Right renal cortex interstitium (tissue), 3 donors: ENCODE results near the gene RIMS1. TPM values are rescaled to one million over a fixed set of nuclear protein-coding genes. Genes with fewer than 3 reads are reported as not detected.

Source experiments
- DNase-seq, 3 donors: peaks; one replicate each; pipeline ENCODE4 v3.0.0-alpha.2; 2013; ENCODE audit warnings: low read depth in 3 of 3, low spot score in 2 of 3
- polyA plus RNA-seq, 3 donors: library from polyadenylated mRNA; unstranded; fragments of 120-200 nt; gene quantifications; one replicate each; pipeline ENCODE4 v1.2.1, GENCODE V29; 2013; ENCODE audit not compliant: insufficient read length in 3 of 3

RIMS1 gene
- polyA plus RNA-seq, 3 donors: 2.0 to 4.0 (median 3.0) TPM

DNA sequence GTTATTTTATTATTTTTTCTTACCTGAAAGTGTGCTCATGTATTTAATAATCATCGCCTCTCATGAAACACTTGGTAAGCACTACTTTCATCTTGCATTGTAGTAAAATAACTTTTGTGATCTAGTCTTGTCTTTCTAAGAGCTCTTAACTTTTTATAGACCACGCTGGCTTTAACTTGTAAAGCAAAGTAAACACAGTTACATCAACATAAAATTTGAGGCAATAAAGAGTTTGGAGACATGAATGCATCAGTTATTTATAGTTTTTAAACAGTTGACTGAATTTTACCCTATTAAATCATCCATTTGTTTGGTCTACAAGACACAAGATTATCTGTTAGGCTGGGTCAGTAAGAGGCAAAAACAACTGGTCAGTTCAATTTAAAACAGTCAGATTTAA lies 517.1 kb downstream of the RIMS1 start:
- DNase-seq: no peak

DNA sequence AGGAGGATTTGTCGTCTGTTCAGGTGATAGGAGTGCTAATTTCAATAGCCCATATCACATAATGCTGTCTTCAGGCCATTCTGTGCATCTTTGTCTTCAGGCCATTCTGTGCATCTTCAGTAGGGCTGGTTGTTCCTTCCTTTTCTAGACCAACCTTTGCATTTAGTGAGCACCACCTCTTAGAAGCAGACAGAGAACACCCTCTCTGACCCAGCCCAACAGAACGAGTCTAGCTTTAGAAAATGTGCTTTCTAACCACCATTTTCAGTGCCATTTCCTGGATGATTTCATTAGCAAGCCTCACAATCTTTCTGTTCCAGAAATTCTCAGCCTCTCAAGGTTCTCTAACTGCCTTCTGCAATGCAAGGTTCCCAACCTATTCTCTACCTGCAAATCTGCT lies 520.2 kb downstream of the RIMS1 start:
- DNase-seq: no peak

DNA sequence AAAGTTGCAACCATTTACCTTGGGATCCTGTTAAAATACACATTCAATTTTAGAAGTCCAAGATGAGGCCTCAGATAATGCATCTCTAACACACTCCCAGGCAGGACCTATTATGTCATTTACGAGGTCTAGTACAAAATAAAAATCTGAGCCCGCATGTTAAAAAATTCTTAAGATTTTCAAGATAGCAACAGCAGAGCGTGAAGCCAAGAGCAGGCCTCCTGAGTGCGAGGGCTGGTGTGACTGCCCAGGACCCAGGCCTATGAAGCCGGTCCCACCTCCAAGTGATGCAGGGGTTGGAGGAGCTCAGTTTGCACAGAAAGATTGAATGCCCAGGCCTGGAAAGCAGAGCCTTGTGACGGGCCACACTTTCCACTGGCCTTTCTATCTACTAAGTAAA lies 524.4 kb downstream of the RIMS1 start:
- no peak for DNase-seq

DNA sequence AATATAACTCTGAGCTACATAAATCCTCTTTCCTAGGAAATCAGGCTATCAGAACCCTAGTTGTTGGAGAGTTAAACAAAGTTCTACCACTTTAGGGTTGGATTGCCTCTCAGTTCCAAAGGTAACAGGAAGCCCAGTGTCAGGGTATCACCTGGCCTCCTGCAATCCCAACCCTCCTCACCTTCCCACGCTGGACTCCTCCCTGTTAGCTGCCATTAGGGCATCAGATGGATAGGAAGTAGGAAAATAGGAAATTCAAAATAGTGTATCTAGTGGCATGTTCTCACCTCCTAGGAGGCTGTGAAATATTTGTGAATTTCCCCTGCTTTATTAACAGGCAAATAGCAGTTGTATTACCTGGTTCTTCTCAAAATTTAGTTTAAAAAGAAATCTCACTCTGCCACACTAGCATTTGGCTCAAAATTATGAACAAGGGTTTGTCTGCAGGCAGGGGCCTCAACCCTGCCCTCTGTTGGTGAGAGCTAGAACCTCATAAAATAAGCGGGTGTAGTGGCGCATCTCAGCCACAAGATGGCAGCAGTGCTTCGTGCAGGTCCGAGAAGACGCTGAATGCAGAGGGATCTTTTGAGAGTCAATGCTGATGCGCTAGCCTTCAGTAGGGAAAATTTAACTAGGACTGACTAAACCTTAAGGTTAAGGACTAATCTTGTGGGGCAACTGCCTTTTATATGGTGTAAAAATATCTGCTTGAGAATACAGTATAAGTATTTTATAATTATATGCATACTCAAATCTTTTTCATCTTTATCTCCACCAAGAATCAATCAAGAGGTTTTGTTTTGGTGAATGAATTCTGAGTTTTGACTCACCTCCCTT lies 525.7 kb downstream of the RIMS1 start:
- peak; percentile 48 to 85 (median 54) for DNase-seq

DNA sequence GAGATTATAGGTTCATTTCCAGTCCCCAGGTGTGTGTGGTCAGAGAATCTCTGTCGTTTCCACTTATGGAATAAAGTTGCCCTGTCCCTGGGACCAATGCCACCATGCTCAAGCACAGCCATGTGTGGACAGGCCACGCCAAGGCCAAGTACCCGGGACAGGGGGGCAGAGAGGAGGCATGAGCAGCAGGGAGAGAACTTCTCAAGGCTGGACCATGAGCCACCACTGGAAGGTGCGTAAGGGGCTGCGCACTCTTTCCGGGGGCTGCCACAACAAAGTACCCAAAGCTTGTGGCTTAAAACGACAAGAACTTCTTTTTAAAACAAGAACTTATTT lies 526.3 kb downstream of the RIMS1 start:
- no peak for DNase-seq

DNA sequence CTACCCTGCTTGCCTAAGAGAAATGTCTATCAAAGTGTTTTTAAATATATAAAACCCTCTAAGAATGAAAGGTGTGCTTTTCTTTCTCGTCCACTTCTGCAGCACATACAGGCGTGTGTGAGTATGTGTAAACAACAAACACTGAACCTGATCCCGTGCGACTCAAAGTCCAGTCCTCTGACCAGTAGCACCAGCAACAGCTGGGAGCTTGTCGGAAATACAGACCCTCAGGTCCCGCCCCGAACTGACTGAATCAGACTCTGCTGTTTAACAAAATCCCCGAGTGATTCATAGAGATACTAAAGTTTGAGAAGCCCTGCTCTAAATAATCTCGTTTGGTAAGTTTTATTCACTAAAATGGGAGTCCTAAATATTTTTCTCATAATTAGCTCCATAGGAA lies 527.5 kb downstream of the RIMS1 start:
- DNase-seq: no peak

DNA sequence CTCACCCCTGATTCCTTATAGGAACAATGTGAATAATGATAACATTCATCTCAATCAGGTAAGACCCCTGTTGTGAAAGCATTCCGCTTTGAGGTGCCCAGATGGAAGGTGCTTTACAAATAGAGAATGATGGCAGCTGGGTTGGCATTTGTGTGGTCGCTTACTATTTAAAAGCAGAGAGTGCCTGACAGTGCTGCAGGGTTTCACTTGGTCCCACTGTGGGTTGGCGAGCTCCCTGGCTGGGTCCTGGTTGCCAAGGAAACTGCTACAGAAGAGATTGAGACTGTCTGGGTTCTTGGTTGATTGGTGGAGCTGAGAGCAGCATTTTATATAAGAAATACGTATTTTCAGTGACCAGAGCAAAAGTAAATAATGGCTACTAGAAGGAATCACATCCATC lies 528.3 kb downstream of the RIMS1 start:
- DNase-seq: no peak

DNA sequence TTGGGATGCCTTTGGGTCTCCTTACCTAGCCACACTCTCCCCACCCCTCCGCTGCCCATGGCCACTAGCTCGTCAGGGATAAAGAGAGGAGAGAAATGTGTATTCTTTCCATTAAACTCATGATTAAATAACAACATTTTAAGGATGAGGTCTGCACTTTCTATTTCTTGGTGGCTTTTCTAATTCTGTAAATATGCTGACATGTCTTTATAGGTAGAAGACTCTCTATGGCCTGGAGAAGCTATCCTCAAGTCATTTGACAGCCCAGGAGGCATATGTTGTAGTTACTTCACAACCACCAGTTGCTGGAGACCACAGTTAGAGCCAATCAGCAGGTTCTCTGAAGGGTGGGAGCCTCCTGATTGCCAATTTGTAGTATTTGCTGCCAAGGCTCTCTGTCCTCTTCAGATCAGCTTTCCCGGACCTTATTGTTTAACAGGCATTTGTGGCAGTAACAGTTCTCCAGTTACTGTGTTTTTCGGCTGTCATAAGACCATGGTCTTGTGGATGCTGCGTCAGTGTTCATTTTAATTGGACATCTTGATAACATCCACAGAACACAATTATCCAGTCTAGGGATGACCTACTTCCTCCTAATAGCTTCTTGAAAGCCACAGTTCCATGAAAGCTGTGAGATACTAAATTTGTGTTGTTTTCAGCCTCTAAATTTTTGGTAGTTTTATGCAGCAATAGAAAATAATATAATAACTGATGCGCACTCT lies 530.6 kb downstream of the RIMS1 start:
- no peak for DNase-seq

DNA sequence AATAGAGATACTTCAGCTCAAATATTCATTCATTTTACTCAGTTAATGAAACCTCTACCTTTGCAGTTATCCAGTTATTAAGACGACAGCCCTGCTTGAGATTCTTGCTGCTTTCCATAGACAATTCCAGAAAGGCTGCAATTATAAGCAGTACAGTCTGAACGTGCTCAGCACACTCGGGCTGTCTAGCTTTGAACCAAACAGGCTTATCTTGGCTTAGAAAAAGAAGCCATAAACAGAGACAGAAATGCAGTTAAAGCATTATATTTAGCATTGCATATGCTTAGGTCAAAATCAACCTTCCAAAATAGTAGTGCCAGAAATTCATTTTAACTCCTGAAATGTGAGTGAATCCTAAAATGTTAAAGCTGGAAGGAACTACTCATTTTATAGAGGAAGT lies 531.4 kb downstream of the RIMS1 start:
- DNase-seq: no peak

DNA sequence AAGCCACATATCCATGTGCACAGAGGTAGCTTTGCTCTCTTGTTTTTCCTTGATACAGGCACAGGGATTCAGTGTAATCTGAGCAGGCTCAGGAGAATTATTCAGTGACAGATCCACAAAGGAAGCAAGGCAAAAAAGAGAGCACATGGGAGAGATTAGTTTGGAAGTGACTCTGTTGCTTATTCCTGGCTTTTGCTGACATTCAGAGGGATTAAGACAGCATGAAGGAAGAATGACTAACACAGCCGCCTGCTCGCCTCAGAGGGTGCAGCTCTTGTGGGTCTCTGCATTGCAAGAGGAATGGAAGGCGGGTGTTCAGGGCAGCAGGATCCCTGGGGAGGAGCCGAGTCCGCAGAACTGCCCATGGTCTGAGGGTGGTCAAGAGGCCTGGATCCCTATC lies 532.1 kb downstream of the RIMS1 start:
- no peak for DNase-seq

DNA sequence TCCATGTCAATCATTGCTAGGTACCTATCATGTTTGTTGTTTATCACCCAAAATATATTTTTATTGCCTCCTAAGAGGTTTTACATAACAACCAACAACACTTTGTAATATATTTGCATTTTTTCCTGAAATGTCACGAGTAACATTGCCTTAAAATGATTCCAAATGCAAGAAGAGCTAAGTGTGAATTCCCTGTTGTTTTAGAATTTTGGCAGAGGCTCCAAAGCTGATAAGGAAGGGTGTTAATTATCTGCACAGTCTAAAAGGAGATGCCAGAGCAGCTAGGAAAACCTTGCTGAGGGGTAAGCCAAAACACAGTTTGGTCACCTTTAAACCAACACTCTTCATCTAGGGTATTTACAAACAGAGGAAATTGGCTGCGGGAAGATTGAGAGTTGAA lies 533.6 kb downstream of the RIMS1 start:
- no peak for DNase-seq

DNA sequence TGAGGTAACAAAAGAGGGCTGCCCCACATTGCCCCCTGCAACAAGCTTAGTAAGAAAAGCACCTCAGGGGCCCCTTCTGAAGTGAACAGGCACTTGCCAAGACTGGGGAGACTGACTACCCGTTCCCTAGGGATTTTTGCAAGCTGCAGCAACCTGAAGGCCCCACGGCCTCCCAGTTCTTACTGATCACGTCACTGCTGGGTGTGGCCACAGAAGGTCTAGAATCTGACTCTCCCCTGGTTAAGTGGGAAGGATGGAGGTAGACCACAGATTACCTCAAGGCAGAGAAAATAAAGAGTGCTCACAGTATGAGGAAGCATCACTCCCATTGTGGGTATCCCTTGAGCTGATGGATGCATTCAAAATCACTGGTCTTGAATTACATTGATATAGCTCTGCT lies 534.1 kb downstream of the RIMS1 start:
- no peak for DNase-seq

DNA sequence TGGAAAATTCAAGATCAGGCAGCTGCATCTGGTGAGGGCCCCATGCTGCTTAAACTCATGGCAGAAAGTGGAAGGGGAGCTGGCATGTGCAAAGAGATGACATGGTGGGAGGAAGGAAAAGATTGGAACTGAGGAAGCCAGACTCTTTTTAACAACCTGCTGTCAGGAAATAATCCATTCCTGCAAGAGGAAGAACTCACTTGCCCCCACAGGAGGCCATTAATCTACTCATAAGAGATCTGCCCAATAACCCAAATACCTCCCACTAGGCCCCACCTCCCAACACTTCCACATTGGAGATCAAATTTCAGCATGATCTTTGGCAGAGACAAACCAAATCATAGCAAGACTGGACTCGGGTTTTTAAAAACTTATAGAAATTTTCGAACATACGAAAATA lies 535.0 kb downstream of the RIMS1 start:
- DNase-seq: no peak

DNA sequence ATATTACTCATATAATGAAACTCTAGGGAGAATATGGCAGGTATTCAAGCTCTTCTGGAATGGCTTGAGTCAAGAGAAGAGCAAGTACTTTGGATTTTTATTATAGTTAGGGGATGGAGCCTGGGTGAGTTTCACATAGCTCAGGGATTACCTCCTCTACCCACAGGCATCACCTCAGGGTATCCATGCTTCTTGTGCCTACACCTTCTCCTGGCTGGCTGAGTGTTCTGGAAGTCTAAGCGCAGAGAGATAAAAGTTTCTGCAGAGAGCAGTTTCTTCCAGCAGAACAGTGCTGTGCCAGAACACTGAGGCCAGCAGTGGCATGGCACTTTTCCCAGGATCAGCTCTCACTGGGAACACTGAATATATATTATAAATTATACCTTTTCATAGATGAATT lies 535.8 kb downstream of the RIMS1 start:
- no peak for DNase-seq

DNA sequence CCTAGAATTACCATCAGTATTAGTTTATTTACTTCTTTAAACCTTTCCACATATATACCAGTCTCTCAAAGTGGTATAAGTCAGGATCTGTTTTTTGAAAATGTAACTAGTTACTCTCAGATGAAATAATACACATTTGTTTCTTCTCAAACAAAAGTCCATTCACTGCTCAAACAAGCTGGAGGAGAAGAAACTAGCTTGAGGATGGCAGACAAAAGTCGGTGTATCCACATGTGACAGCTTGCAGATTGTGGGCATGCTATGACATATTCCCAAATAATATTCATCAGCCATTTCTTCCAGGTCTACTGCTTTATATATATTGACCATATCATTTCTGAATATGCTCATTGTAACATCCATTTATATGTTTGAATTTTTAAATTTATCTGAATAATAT lies 538.1 kb downstream of the RIMS1 start:
- DNase-seq: no peak

DNA sequence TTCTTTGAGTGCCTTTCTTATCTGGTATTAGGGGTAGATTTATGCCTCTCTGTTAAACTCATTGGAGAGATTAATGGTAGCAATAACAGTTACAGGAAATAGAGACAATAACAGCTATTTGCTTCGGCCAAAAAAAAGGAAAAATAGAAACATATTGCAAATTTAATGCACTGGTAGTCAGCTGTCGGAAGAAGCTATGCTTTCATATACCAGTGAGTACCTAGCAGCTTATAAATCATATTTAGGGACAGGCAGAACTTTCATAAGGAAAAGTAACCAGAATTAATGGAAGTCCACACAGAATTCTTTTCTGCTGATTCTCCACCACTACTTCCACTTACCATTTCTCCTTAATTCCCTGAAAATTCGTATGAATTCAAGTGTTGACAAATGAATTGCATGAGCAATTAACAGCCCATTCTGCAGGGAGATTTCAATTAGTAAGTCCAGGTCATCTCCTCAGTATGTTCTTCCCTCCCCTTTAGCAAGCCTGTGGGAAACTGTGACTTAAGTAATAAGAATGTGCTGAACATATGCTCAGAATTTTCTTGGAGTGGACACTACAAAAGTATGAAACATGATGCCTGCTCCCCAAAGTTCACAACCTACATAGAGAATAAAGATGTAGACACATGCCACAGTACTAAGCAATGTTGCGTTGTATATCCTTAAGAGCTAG lies 538.8 kb downstream of the RIMS1 start:
- DNase-seq: no peak

DNA sequence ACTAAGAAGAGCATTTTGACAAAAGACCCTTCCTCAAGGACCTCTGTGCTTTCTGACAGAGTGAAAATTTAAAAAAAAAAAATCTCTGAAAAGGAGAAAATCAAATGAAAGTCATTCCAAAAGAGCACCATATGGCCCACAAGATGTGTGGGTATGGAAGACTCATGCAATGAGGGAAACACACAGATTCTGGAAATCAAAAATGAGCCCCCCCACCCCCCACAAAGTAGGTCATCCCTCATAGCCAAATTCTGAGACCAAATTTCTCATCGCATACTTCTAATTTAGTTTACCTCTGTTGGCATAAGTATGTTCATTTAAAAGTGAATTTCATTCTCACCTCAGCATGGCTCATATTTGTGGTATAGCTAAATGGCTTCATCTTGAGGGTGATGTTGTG lies 554.3 kb downstream of the RIMS1 start:
- no peak for DNase-seq

DNA sequence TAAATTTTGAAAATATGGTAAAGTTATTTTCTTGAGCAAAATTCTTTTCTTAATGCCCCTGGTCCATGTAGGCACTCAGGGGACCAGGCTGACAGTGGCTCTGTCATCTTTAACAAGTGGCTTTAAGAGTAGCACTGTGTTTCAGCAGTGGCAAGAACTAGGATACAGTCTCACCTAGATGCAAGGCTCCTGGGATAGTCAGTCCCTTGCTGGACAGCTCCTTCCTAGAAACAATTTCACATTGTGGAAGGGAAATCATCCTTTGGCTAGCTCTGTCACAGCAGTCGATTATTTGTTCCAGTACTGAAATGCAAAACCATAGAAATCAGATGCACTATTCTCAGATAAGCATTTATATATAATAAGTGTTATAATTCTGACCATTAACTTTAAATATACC lies 560.1 kb downstream of the RIMS1 start:
- DNase-seq: no peak
